Heart left ventricle (tissue), 13 donors: ENCODE data around the gene OGFR.

Experiments
- POLR2A ChIP-seq, 2 donors: fragments of 450-650 bp; IDR thresholded peaks; one replicate each; pipeline ENCODE4 v1.6.1; 2017; ENCODE audit warnings: antibody characterized with exemption in 2 of 2, mild to moderate bottlenecking in 2 of 2, moderate library complexity in 2 of 2
- TF ChIP-seq, protein P1 (sequence below), 12 donors: fragments of 200-600 bp; sonication (generic) in 4 of 12; IDR thresholded peaks; one replicate each; pipeline versions ENCODE4 v1.5.0 to v1.8.0; 2018 to 2022; ENCODE audit warnings: antibody characterized with exemption in 12 of 12, mild to moderate bottlenecking in 5 of 12
- donor health status: ischemic (EF 13 %, LVEDD 7.1; RV severe dilation, severe dysfunction).
- donor health status: DM: no; HTN: yes; CAD: no.
- donor health status: DM: no; HTN: no; CAD: no.
- donor health status: ischemic (EF 25% LVEDD 6.9; RV normal size, moderate dysfunction).
- donor health status: ischemic (EF 25% LVEDD 5.7; RV mildly dilated, moderate dysfunction).
- donor health status: ischemic (EF 35%, LVEDD 5.7; RV mildly dilated, moderate dysfunction).
- donor health status: nonischemic (EF 11% LVEDD 7.7; RV severe dilation, severe dysfunction).
- donor health status: DM: yes; HTN: yes; CAD: no.
- donor health status: PGD.
- donor health status: ischemic (EF 29% LVEDD 5.4; RV normal size, mild dysfunction).
- donor health status: nonischemic (EF 23%, LVEDD 6.1; RV moderate dilation, normal function).

DNA sequence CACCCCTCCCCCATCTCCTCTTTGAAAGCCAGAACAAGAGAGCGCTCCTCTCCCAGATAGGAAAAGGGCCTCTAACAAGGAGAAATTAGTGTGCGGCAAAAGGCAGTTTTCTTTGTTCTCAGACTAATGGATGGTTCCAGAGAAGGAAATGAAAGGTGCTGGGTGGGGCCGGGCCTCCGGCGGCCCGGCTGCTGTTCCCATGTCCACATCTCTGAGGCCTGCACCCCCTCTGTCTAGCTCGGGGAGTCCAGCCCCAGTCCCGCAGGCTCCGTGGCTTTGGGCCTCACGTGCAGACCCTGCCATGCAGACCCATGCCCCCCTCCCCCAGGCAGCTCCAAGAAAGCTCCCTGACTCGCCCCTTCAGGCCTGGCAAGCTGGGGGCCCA is 44.2 kb upstream of the OGFR start:
- TF ChIP-seq, protein P1, sequence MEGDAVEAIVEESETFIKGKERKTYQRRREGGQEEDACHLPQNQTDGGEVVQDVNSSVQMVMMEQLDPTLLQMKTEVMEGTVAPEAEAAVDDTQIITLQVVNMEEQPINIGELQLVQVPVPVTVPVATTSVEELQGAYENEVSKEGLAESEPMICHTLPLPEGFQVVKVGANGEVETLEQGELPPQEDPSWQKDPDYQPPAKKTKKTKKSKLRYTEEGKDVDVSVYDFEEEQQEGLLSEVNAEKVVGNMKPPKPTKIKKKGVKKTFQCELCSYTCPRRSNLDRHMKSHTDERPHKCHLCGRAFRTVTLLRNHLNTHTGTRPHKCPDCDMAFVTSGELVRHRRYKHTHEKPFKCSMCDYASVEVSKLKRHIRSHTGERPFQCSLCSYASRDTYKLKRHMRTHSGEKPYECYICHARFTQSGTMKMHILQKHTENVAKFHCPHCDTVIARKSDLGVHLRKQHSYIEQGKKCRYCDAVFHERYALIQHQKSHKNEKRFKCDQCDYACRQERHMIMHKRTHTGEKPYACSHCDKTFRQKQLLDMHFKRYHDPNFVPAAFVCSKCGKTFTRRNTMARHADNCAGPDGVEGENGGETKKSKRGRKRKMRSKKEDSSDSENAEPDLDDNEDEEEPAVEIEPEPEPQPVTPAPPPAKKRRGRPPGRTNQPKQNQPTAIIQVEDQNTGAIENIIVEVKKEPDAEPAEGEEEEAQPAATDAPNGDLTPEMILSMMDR (IDR thresholded peaks at IDR 0.05) = no peak
- no peak for TF ChIP-seq POLR2A (IDR thresholded peaks at IDR 0.05)
